Activated T-cell treated with anti-CD3 and anti-CD28 coated beads for 48 hours (primary cell): ENCODE data around the gene ZNF445.
"Not testable (repeated sequence)": the region's sequence is repeated elsewhere in the genome, so short reads cannot be mapped to it uniquely, and the experiment has no call there.

ENCODE experiments used
- DNase-seq: peaks from one replicate; pipeline ENCODE4 v3.0.0-alpha.2; 2020; ENCODE audit warnings: low read depth

The ZNF445 gene

DNA sequence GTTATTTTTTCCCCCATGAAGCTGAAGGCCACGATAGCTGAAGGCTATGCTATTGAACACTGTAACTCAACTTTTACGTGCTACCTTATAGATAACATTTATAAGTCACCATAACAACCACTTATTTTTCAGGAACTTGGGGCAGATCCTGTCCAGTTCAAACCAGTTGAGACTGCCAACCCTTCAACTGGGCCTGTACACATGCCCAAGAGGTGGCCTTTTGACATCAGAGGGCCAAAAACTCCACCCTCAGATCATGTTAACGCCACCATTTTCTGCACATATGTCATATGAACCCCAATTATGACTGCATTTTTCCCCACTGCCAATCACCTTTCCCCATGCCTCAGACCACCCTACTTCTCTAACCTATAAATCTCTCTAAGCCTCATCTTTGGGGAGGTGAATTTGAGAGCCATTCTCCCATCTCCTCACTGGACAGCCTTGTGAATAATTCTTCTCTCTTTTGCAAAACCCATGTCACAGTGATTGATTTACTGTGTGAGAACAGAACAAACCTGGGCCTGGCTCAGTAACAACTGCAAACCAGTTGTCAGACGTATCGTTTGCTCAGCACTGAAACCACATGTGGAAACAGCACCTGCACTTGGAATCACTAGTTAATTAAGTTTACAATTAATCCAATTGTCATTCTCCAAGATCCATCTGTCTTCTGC, 42.5 kb downstream of the ZNF445 start:
- no peak for DNase-seq

DNA sequence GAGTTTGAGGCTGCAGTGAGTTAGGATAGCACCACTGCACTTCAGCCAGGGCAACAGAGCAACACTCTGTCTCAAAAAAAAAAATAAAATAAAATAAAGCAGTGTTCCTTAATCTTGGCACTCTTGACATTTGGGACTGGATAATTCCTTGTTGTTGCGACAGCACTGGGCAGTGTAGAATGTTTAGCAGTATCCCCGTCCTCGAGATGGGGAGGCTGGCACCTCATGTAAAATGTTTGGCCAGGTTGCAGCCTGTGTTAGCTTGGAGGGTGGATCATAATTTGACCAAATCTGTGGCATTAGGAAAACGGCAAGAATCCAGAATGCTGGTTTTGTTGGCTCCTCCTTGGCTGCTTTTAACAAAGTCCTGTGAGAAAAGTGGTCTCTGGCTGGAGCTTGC, 47.0 kb downstream of the ZNF445 start:
- no peak for DNase-seq

- no peak for DNase-seq
Observed at GRCh38 chr3:44429459-44429858, 48.0 kb downstream of the ZNF445 start.

- DNase-seq = no peak
Observed at GRCh38 chr3:44428910-44429309, 48.6 kb downstream of the ZNF445 start.

DNA sequence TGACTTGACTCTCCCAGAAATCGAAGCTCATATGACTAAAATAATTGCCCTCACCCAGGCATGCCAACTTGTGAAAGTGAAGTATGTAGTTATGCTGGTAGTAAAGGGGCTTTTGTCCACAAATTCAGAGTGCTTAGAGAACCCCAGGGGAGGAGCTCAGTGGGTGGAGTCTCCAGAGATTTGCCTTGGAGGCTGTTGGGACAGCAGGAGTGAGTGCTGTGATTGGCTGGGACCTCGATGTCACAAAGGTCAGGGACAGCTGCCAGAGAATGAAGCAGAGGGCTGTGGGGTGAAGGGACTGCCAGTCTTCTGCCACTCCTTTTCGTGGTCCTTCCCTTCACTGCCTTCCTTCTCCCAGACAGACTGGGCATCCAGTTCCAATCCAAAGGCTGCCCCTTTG, 49.8 kb downstream of the ZNF445 start:
- DNase-seq = no peak

DNA sequence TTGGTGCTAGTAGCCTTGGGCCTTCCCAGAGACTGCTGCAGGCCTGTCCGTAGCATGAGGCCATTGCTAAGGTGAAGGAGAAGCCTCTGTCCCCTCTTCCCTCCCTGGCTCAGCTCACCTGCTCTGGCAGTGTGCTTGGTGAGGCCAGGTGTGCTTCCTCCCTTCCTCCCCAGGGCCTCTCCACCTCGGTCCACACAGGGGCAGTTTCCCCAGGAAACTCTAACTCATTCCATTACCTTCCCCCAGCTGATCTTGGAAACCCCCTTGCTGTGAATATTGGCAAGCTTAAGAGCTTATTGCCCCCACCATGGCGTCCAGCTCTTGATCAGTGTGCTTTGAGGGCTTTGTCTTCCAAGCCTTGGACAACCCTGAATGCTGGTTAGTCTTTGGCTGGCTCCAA, 52.7 kb downstream of the ZNF445 start:
- DNase-seq = no peak

GRCh38 chr3:44421280-44421679, 56.2 kb downstream of the ZNF445 start:
- no peak for DNase-seq

DNA sequence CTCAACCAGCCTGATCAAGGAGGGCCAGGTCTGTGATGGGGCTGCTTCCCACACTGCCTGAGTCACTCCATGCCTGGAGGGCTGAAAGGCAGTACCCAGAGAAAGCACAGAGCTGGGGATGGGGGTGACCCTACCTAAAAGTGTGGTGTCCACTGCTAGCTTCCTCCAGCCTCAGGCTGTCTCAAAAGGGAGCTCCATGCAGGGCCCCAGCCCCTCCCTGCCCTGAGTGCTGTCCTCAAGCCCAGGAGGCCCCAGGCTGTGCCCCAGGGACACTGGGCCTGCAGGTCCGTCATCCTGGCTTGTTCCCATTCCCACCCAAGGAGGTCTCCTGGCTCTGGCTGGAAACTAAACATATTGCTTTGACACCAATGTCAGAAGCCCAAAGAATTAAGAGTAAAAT, 56.8 kb downstream of the ZNF445 start:
- no peak for DNase-seq

GRCh38 chr3:44419923-44420650, 57.4 kb downstream of the ZNF445 start:
- DNase-seq = no peak

- DNase-seq = no peak
Observed at GRCh38 chr3:44419116-44419922, 58.2 kb downstream of the ZNF445 start.

DNA sequence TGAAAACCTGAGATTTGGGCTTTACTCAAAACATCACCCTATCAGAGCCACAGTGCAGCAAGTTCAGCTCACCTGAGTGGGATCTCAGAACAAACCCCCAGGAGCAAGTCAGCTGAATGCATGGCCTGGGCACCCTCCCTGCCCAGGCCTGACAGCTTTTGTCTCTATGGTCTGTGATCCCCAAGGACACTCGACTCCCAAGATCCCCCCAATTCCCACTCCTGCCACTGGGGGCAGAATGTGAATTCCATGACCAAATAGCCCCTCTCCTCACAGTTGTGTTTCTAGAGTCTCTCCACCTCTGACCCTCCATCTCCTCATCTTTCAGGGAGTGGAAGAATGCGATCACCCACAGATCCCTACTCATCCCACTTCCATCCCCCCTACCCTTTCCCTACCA, 58.9 kb downstream of the ZNF445 start:
- no peak for DNase-seq

- not testable (repeated sequence) for DNase-seq
Observed at GRCh38 chr3:44418118-44418517, 59.4 kb downstream of the ZNF445 start.

- no peak for DNase-seq
Observed at GRCh38 chr3:44416031-44417030, 61.1 kb downstream of the ZNF445 start.

DNA sequence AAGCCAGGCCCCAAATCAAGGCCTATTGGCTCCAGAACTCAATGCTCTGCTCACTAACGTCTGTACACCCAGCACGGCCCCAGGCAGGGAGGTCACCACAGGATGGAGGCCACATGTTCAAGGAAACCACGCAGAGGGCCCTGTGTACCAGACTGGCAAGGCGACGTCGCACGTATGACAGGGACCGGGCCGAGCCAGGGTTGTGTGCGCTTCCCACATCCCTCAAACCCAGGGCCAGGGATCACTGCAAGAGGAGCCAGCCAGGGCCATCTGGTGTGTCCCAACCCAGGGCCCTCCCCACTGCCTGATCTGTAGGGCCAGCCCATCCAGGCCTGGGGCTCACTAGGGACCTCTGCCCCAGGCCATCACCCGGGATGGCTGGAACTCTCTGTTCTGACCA, 62.0 kb downstream of the ZNF445 start:
- DNase-seq = no peak

DNA sequence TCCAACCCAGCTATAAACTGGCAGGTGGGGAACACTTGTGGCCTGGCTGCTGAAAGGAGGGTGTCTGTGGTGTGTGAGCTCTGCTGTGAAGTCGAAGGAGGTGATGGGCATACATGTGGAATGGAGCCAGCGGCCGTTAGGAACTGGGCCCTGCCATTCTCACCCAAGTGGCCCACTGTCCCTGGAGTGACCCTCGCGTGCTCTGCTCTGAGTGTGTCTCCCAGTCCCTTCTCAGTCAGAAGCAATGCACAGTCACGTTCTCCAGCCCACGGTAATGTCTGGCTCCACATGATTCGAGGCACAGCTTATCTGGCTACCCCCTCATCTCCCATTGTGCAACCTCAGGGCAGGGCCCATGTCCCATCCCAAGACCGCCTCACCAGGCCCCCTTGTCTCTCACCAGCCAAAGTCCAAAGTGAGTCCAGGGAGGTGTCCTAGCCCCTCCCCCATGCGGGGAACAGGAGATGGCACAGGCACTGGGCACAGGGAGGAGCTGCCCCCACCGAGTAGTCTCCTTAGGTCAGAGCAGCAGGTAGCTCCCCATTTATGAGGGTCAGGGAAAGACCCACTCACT, 62.9 kb downstream of the ZNF445 start:
- DNase-seq = no peak

GRCh38 chr3:44412365-44412764, 65.1 kb downstream of the ZNF445 start:
- no peak for DNase-seq

DNA sequence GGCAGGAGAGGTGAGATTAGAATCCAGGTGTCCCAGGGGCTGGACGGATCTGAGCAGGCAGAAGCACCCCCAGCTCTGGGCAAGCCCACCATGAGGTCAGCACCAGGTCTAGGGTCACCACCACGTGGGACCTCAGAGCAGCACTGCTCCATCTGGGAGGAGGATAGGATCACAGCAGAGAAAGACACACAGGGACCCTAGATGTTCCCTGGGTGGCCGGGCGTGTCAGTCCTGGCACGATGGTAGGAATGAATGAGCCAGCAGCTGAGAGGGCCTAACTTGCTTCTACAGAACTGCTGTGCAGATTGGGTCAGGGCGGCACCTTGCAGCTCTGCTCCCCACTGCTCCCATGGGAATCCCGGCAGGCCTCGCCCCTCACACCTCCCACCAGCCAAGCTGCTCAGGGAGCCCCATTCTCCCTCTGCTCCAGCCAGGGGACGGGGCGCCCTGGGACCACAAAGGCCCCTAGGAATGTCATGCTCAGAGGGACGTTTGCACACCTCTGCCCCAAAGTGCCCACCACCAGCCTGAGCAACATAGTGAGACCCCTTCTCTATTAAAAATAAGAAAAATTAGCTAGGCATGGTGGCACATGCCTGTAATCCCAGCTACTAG, 66.3 kb downstream of the ZNF445 start:
- DNase-seq = no peak

DNA sequence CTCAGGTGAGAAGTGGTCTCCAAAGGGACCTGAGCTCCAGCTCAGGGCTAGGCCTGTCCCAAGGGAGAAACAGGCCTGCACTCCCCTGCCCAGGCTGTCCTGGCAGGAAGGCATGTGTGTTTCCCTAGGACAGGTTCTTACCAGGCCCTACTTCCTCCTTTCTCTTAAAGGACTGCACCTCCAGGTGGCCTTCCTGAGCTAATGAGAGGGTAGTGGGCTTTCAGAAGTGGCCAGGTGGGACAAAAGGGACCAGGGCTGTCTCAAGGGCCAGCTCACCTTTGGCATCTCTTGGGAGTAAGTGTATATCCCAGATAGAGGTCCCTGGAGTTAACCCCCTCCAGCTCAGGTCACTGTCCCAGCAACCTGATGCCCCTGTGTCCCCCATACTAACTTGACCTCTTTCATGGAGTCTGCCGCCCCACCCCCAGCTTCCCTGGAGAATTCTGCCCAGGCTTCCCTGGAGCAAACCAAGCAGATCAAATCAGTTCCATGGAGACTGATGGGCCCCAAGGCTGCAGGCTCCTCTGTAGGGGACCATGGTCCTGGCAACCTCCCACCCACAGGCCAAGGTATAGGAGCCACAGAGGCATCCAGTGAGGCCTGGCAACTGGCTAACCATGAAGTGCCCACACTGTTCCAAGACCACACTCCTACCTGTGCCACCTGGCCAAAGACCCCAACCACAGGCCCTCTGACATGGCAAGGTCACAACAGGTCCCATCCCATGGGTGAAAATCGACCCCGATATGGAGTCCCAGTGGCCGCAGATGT, 67.6 kb downstream of the ZNF445 start:
- DNase-seq = no peak

GRCh38 chr3:44402548-44402947, 74.9 kb downstream of the ZNF445 start:
- DNase-seq = no peak

GRCh38 chr3:44400771-44401170, 76.7 kb downstream of the ZNF445 start:
- no peak for DNase-seq
